ENCODE results near the gene CCDC51.
"Not testable (repeated sequence)": the region's sequence is repeated elsewhere in the genome, so short reads cannot be mapped to it uniquely, and the experiment has no call there.

CCDC51 gene

GRCh38 chr3:48474031-48474430 is 34.1 kb upstream of the CCDC51 start:
- WGBS, 2 experiments = 61 to 75% methylated on average over 3 to 4 of the region's 4 CpGs
- H3K27ac ChIP-seq (ENCODE audit: insufficient read depth, low read depth, low read length, poor library complexity, severe bottlenecking); H3K9me3 ChIP-seq (ENCODE audit: control insufficient read depth, low read length): not testable (repeated sequence)

GRCh38 chr3:48473617-48473952 is 33.7 kb upstream of the CCDC51 start:
- 71 to 78% methylated on average over 5 of the region's 5 CpGs for WGBS, 2 experiments
- Histone ChIP-seq H3K9me3 (ENCODE audit: control insufficient read depth, low read length) (no peaks in the 10 kb centered on the region), H3K36me3 (ENCODE audit: control insufficient read depth, insufficient read depth, low read length) (no peaks in the 10 kb centered on the region), H3K4me3 (ENCODE audit: insufficient read depth, low read depth, low read length) (no peak overlapping the region), H3K27me3 (ENCODE audit: control insufficient read depth, insufficient read depth, low read length, poor library complexity, severe bottlenecking) (no peaks in the 10 kb centered on the region), H3K27ac (ENCODE audit: insufficient read depth, low read depth, low read length, poor library complexity, severe bottlenecking) (peak overlapping the region; percentile 92), H3K4me1 (ENCODE audit: control insufficient read depth, insufficient read depth, low read length) (peaks cover 24% of the 10 kb centered on the region)

More at GRCh38 chr3:48474031-48474430, 34.1 kb upstream of the CCDC51 start:
- H3K4me3 ChIP-seq (ENCODE audit: insufficient read depth, low read depth, low read length); H3K36me3 ChIP-seq (ENCODE audit: control insufficient read depth, insufficient read depth, low read length); H3K27me3 ChIP-seq (ENCODE audit: control insufficient read depth, insufficient read depth, low read length, poor library complexity, severe bottlenecking): not testable (repeated sequence)
- H3K4me1 ChIP-seq (ENCODE audit: control insufficient read depth, insufficient read depth, low read length) = peaks cover 24% of the 10 kb centered on the region

GRCh38 chr3:48472923-48473616 is 33.2 kb upstream of the CCDC51 start:
- 5% methylated on average over 17 of the region's 17 CpGs for WGBS, 2 experiments
- H3K36me3 ChIP-seq (ENCODE audit: control insufficient read depth, insufficient read depth, low read length) = no peaks in the 10 kb centered on the region
- H3K9me3 ChIP-seq (ENCODE audit: control insufficient read depth, low read length) = no peaks in the 10 kb centered on the region
- peaks cover 24% of the 10 kb centered on the region for H3K4me1 ChIP-seq (ENCODE audit: control insufficient read depth, insufficient read depth, low read length)
- no peaks in the 10 kb centered on the region for H3K27me3 ChIP-seq (ENCODE audit: control insufficient read depth, insufficient read depth, low read length, poor library complexity, severe bottlenecking)
- peak overlapping the region; percentile 92 for H3K27ac ChIP-seq (ENCODE audit: insufficient read depth, low read depth, low read length, poor library complexity, severe bottlenecking)
- H3K4me3 ChIP-seq (ENCODE audit: insufficient read depth, low read depth, low read length) = peak overlapping the region; percentile 71

GRCh38 chr3:48472673-48472922 is 32.7 kb upstream of the CCDC51 start:
- Histone ChIP-seq H3K9me3 (ENCODE audit: control insufficient read depth, low read length) (no peaks in the 10 kb centered on the region), H3K36me3 (ENCODE audit: control insufficient read depth, insufficient read depth, low read length) (no peaks in the 10 kb centered on the region), H3K27ac (ENCODE audit: insufficient read depth, low read depth, low read length, poor library complexity, severe bottlenecking) (peak overlapping the region; percentile 92), H3K4me3 (ENCODE audit: insufficient read depth, low read depth, low read length) (peak overlapping the region; percentile 71), H3K4me1 (ENCODE audit: control insufficient read depth, insufficient read depth, low read length) (peaks cover 24% of the 10 kb centered on the region), H3K27me3 (ENCODE audit: control insufficient read depth, insufficient read depth, low read length, poor library complexity, severe bottlenecking) (no peaks in the 10 kb centered on the region)
- 8 to 16% methylated on average over 5 of the region's 5 CpGs for WGBS, 2 experiments

- H3K27ac ChIP-seq (ENCODE audit: insufficient read depth, low read depth, low read length, poor library complexity, severe bottlenecking) = no peak overlapping the region
- WGBS, 2 experiments = 80 to 90% methylated on average over 1 of the region's 1 CpG
- H3K4me1 ChIP-seq (ENCODE audit: control insufficient read depth, insufficient read depth, low read length) = peaks cover 37% of the 10 kb centered on the region
- no peaks in the 10 kb centered on the region for H3K36me3 ChIP-seq (ENCODE audit: control insufficient read depth, insufficient read depth, low read length)
- H3K9me3 ChIP-seq (ENCODE audit: control insufficient read depth, low read length) = no peaks in the 10 kb centered on the region
- no peaks in the 10 kb centered on the region for H3K27me3 ChIP-seq (ENCODE audit: control insufficient read depth, insufficient read depth, low read length, poor library complexity, severe bottlenecking)
- H3K4me3 ChIP-seq (ENCODE audit: insufficient read depth, low read depth, low read length) = no peak overlapping the region
These were observed 30.4 kb upstream of the CCDC51 start for GRCh38 chr3:48470286-48470685.

GRCh38 chr3:48469046-48469915 is 29.4 kb upstream of the CCDC51 start:
- Histone ChIP-seq H3K27ac (ENCODE audit: insufficient read depth, low read depth, low read length, poor library complexity, severe bottlenecking) (no peak overlapping the region), H3K36me3 (ENCODE audit: control insufficient read depth, insufficient read depth, low read length) (no peaks in the 10 kb centered on the region), H3K4me1 (ENCODE audit: control insufficient read depth, insufficient read depth, low read length) (peaks cover 40% of the 10 kb centered on the region), H3K27me3 (ENCODE audit: control insufficient read depth, insufficient read depth, low read length, poor library complexity, severe bottlenecking) (no peaks in the 10 kb centered on the region), H3K4me3 (ENCODE audit: insufficient read depth, low read depth, low read length) (no peak overlapping the region), H3K9me3 (ENCODE audit: control insufficient read depth, low read length) (no peaks in the 10 kb centered on the region)
- WGBS, 2 experiments = 94 to 95% methylated on average over 29 of the region's 29 CpGs

GRCh38 chr3:48468329-48468731 is 28.4 kb upstream of the CCDC51 start:
- WGBS, 2 experiments = 94 to 96% methylated on average over 8 of the region's 8 CpGs
- Histone ChIP-seq H3K27ac (ENCODE audit: insufficient read depth, low read depth, low read length, poor library complexity, severe bottlenecking) (no peak overlapping the region), H3K9me3 (ENCODE audit: control insufficient read depth, low read length) (no peaks in the 10 kb centered on the region), H3K27me3 (ENCODE audit: control insufficient read depth, insufficient read depth, low read length, poor library complexity, severe bottlenecking) (no peaks in the 10 kb centered on the region), H3K4me1 (ENCODE audit: control insufficient read depth, insufficient read depth, low read length) (peaks cover 39% of the 10 kb centered on the region), H3K36me3 (ENCODE audit: control insufficient read depth, insufficient read depth, low read length) (no peaks in the 10 kb centered on the region), H3K4me3 (ENCODE audit: insufficient read depth, low read depth, low read length) (no peak overlapping the region)

GRCh38 chr3:48467473-48468267 is 27.8 kb upstream of the CCDC51 start:
- Histone ChIP-seq H3K4me3 (ENCODE audit: insufficient read depth, low read depth, low read length) (no peak overlapping the region), H3K4me1 (ENCODE audit: control insufficient read depth, insufficient read depth, low read length) (peaks cover 32% of the 10 kb centered on the region), H3K27me3 (ENCODE audit: control insufficient read depth, insufficient read depth, low read length, poor library complexity, severe bottlenecking) (no peaks in the 10 kb centered on the region), H3K36me3 (ENCODE audit: control insufficient read depth, insufficient read depth, low read length) (no peaks in the 10 kb centered on the region), H3K9me3 (ENCODE audit: control insufficient read depth, low read length) (no peaks in the 10 kb centered on the region), H3K27ac (ENCODE audit: insufficient read depth, low read depth, low read length, poor library complexity, severe bottlenecking) (no peak overlapping the region)
- 91 to 95% methylated on average over 7 of the region's 7 CpGs for WGBS, 2 experiments

- Histone ChIP-seq H3K27me3 (ENCODE audit: control insufficient read depth, insufficient read depth, low read length, poor library complexity, severe bottlenecking) (no peaks in the 10 kb centered on the region), H3K36me3 (ENCODE audit: control insufficient read depth, insufficient read depth, low read length) (no peaks in the 10 kb centered on the region), H3K27ac (ENCODE audit: insufficient read depth, low read depth, low read length, poor library complexity, severe bottlenecking) (no peak overlapping the region), H3K9me3 (ENCODE audit: control insufficient read depth, low read length) (no peaks in the 10 kb centered on the region), H3K4me1 (ENCODE audit: control insufficient read depth, insufficient read depth, low read length) (peaks cover 31% of the 10 kb centered on the region), H3K4me3 (ENCODE audit: insufficient read depth, low read depth, low read length) (no peak overlapping the region)
- WGBS, 2 experiments = 96% methylated on average over 9 of the region's 9 CpGs
These were observed 27.2 kb upstream of the CCDC51 start for GRCh38 chr3:48467110-48467454.
